ENCODE results near the gene HDAC4. TPM values are rescaled to one million over a fixed set of nuclear protein-coding genes. Genes with fewer than 3 reads are reported as not detected.
"Not testable (repeated sequence)": the region's sequence is repeated elsewhere in the genome, so short reads cannot be mapped to it uniquely, and the experiment has no call there.

HDAC4 gene
- total and polyA plus RNA-seq, 3 donors from 2014 or later = 29.0 to 67.5 (median 58.7) TPM

DNA sequence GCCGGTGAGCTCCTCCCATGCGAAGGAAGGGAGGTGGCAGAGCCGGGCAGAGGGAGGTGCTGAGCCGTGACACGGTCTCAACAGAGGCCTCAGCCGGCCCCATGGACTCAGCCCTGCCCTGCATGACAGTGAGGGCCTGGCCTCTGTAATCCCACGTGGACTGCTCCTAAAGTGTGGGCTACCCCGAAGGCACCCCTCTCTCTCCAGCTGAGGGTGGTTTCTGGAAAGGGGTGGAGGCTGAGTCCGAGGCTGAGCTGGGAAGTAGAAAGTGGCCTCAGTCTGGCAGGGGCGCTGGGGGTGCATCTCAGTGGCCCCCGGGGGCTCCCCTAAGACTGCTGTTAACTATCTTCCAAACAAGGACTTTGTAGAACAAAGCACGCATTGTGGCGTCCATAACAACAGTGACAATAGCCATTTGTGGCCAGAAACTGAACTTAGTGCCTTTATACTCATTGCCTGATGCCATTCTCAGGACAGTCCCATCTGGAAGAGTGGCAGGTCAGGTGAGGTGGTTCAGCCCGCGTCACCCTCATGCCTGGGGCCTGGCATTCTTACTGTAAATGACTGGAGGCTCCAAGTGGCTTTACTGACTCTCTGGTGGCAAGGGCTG lies 360.6 kb downstream of the HDAC4 start:
- no peaks in the 10 kb centered on the region for H3K36me3 ChIP-seq (ENCODE audit: low read depth, missing control alignments)
- DNase-seq = no peak
- H3K4me1 ChIP-seq = no peaks in the 10 kb centered on the region
- 75 to 88% methylated on average over 12 to 15 of the region's 15 CpGs for WGBS, 2 donors
- H3K4me3 ChIP-seq = no peak overlapping the region
- intact Hi-C loops (cut with DNase I; ENCODE audit: low total_unique reads) = no loop called here
- TF ChIP-seq POLR2A (IDR thresholded peaks at IDR 0.05) = no peak
- no peak for TF ChIP-seq CTCF (IDR thresholded peaks at IDR 0.05)
- no peak overlapping the region for H3K27ac ChIP-seq
- no peaks in the 10 kb centered on the region for H3K27me3 ChIP-seq
- no peaks in the 10 kb centered on the region for H3K9me3 ChIP-seq

GRCh38 chr2:239039479-239039861 lies 361.4 kb downstream of the HDAC4 start:
- Histone ChIP-seq H3K9me3 (no peaks in the 10 kb centered on the region), H3K27me3 (no peaks in the 10 kb centered on the region), H3K27ac (no peak overlapping the region), H3K4me3 (no peak overlapping the region), H3K4me1 (no peaks in the 10 kb centered on the region), H3K36me3 (ENCODE audit: low read depth, missing control alignments) (no peaks in the 10 kb centered on the region)
- intact Hi-C loops (cut with DNase I; ENCODE audit: low total_unique reads) = no loop called here
- no peak for DNase-seq
- 93 to 95% methylated on average over 11 of the region's 11 CpGs for WGBS, 2 donors
- no peak for TF ChIP-seq CTCF (IDR thresholded peaks at IDR 0.05)
- TF ChIP-seq POLR2A (IDR thresholded peaks at IDR 0.05) = no peak

GRCh38 chr2:239038773-239039478 lies 361.9 kb downstream of the HDAC4 start:
- Histone ChIP-seq H3K9me3 (no peaks in the 10 kb centered on the region), H3K27ac (no peak overlapping the region), H3K4me1 (no peaks in the 10 kb centered on the region), H3K27me3 (no peaks in the 10 kb centered on the region), H3K4me3 (no peak overlapping the region), H3K36me3 (ENCODE audit: low read depth, missing control alignments) (no peaks in the 10 kb centered on the region)
- no peak for TF ChIP-seq CTCF (IDR thresholded peaks at IDR 0.05)
- TF ChIP-seq POLR2A (IDR thresholded peaks at IDR 0.05) = no peak
- whole genome bisulfite sequencing, 2 donors = 73 to 77% methylated on average over 11 to 14 of the region's 14 CpGs
- intact Hi-C loops (cut with DNase I; ENCODE audit: low total_unique reads) = no loop called here
- DNase-seq = no peak

DNA sequence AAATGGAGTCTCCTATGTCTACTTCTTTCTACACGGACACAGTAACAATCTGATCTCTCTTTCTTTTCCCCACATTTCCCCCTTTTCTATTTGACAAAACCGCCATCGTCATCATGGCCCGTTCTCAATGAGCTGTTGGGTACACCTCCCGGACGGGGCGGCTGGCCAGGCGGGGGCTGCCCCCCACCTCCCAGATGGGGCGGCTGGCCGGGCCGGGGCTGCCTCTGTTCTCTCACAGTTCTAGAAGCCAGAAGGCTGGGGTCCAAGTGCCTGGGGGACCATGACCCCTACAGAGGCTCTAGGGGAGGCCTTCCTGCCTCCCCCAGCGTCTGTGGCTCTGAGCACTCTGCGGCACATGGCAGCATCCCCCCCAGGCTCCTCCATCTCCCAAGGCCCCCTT lies 362.5 kb downstream of the HDAC4 start:
- H3K4me1 ChIP-seq; H3K27me3 ChIP-seq; H3K36me3 ChIP-seq (ENCODE audit: low read depth, missing control alignments); intact Hi-C loops (cut with DNase I; ENCODE audit: low total_unique reads); H3K4me3 ChIP-seq; H3K9me3 ChIP-seq; DNase-seq; H3K27ac ChIP-seq: not testable (repeated sequence)
- 96 to 97% methylated on average over 10 to 13 of the region's 13 CpGs for WGBS, 2 donors

- DNase-seq = no peak
- WGBS, 2 donors = 90 to 96% methylated on average over 16 of the region's 16 CpGs
Observed at GRCh38 chr2:239037559-239037910, 363.3 kb downstream of the HDAC4 start.

More at GRCh38 chr2:239037559-239037910, 363.3 kb downstream of the HDAC4 start:
- H3K36me3 ChIP-seq (ENCODE audit: low read depth, missing control alignments) = no peaks in the 10 kb centered on the region
- H3K4me1 ChIP-seq = no peaks in the 10 kb centered on the region
- intact Hi-C loops (cut with DNase I; ENCODE audit: low total_unique reads) = no loop called here
- H3K27ac ChIP-seq = no peak overlapping the region
- no peak for TF ChIP-seq CTCF (IDR thresholded peaks at IDR 0.05)
- no peak for TF ChIP-seq POLR2A (IDR thresholded peaks at IDR 0.05)
- no peaks in the 10 kb centered on the region for H3K9me3 ChIP-seq
- H3K4me3 ChIP-seq = no peak overlapping the region
- no peaks in the 10 kb centered on the region for H3K27me3 ChIP-seq

All from testis (tissue), 3 donors.